B cell (primary cell): ENCODE measurements around the gene PPP1R12B. TPM values are rescaled to one million over a fixed set of nuclear protein-coding genes. Genes with fewer than 3 reads are reported as not detected.
"Not testable (repeated sequence)": the region's sequence is repeated elsewhere in the genome, so short reads cannot be mapped to it uniquely, and the experiment has no call there.

Source experiments
- ATAC-seq: fragments of 200-7000 bp; cut with Tn5 transposase; one replicate; pipeline ENCODE4 v1.10.0; 2021; ENCODE audit warnings: low read depth, mild to moderate bottlenecking, moderate number of reproducible peaks, moderate library complexity
- CTCF ChIA-PET: fragments of 350-600 bp; sonication (Branson Sonifier 250); formaldehyde crosslinking; loops from one replicate; lab custom pipeline; 2021; ENCODE audit warnings: antibody characterized with exemption, inconsistent platforms; lab: Charles Lee
- POLR2A ChIA-PET: fragments of 350-600 bp; sonication (Branson Sonifier 250); formaldehyde crosslinking; loops from one replicate; lab custom pipeline; 2021; ENCODE audit warnings: antibody characterized with exemption; lab: Charles Lee
- DNase-seq: peaks from one replicate; pipeline ENCODE4 v3.0.0; 2013
- H2AFZ ChIP-seq: 2 replicates; pipeline ENCODE4 v1.6.1; 2012; ENCODE audit warnings: mild to moderate bottlenecking, low read depth, low read length; ENCODE audit not compliant: insufficient read depth, poor library complexity, severe bottlenecking
- H3K27ac ChIP-seq, 2 donors: 1 replicate in 1 of 2; 2 replicates in 1 of 2; pipeline ENCODE4 v1.5.1; 2012 to 2013; ENCODE audit warnings: low read length in 2 of 2, mild to moderate bottlenecking in 2 of 2, moderate library complexity in 1 of 2
- H3K27me3 ChIP-seq, 4 experiments: fragments of 200-600 bp in 1 of 4; sonication (generic) in 1 of 4; replicated peaks in 1 of 4; 1 replicate in 2 of 4; 2 replicates in 2 of 4; pipeline versions ENCODE4 v1.6.1 to v1.7.0; 2013 to 2016; ENCODE audit warnings: low read length in 3 of 4, mild to moderate bottlenecking in 2 of 4, mixed read lengths in 1 of 4, moderate library complexity in 1 of 4; ENCODE audit not compliant: insufficient read depth in 4 of 4, control insufficient read depth in 3 of 4; ENCODE audit errors: control extremely low read depth in 1 of 4
- H3K36me3 ChIP-seq, 2 experiments: replicated peaks in 1 of 2; 1 replicate in 1 of 2; 2 replicates in 1 of 2; pipeline versions ENCODE4 v1.6.1 to v1.7.1; 2013; ENCODE audit warnings: low read length in 1 of 2; ENCODE audit not compliant: insufficient read depth in 2 of 2, control insufficient read depth in 1 of 2; ENCODE audit errors: control extremely low read depth in 1 of 2, extremely low read depth in 1 of 2
- H3K4me1 ChIP-seq, 2 donors: fragments of 200-600 bp in 1 of 2; sonication (generic) in 1 of 2; 1 replicate in 1 of 2; 2 replicates in 1 of 2; pipeline versions ENCODE4 v1.5.1 to v1.6.1; 2013 to 2017; ENCODE audit warnings: low read length in 2 of 2; ENCODE audit not compliant: control insufficient read depth in 2 of 2, insufficient read depth in 2 of 2
- H3K4me2 ChIP-seq: replicated peaks from 2 replicates; pipeline ENCODE3; 2012; ENCODE audit warnings: mild to moderate bottlenecking, low read depth, low read length; ENCODE audit not compliant: poor library complexity, severe bottlenecking
- H3K4me3 ChIP-seq, 5 experiments: fragments of 200-600 bp in 1 of 5; sonication (generic) in 1 of 5; 1 replicate in 3 of 5; 2 replicates in 2 of 5; pipeline versions ENCODE4 v1.5.1 to v1.7.0; 2011 to 2016; ENCODE audit warnings: low read length in 4 of 5, mild to moderate bottlenecking in 4 of 5, low read depth in 2 of 5, control low read depth in 1 of 5, moderate library complexity in 1 of 5; ENCODE audit not compliant: insufficient read depth in 1 of 5; ENCODE audit errors: control extremely low read depth in 1 of 5, extremely low read depth in 1 of 5
- H3K79me2 ChIP-seq: fragments of 200-600 bp; sonication (generic); one replicate; pipeline ENCODE4 v1.6.0; 2016; ENCODE audit warnings: low read length; ENCODE audit not compliant: control insufficient read depth, insufficient read depth
- H3K9ac ChIP-seq: fragments of 200-600 bp; sonication (generic); 2 replicates; pipeline ENCODE4 v1.6.1; 2017; ENCODE audit warnings: mild to moderate bottlenecking, low read length, moderate library complexity
- H3K9me3 ChIP-seq, 3 donors: one replicate each; pipeline versions ENCODE4 v1.6.1 to v1.7.1; 2013; ENCODE audit warnings: low read length in 2 of 3; ENCODE audit not compliant: control insufficient read depth in 2 of 3, insufficient read depth in 1 of 3; ENCODE audit errors: control extremely low read depth in 1 of 3
- H4K20me1 ChIP-seq: 2 replicates; pipeline ENCODE4 v1.6.0; 2012; ENCODE audit warnings: mild to moderate bottlenecking, low read length; ENCODE audit not compliant: insufficient read depth, control insufficient read depth, poor library complexity, severe bottlenecking
- H3K27ac Mint-ChIP-seq: one replicate; pipeline ENCODE4 v1.8.0; 2021; ENCODE audit warnings: mixed read lengths
- H3K27me3 Mint-ChIP-seq: one replicate; pipeline ENCODE4 v1.8.0; 2021; ENCODE audit warnings: mixed read lengths
- H3K4me1 Mint-ChIP-seq: one replicate; pipeline ENCODE4 v1.8.0; 2021; ENCODE audit warnings: mixed read lengths
- H3K4me3 Mint-ChIP-seq: one replicate; pipeline ENCODE4 v1.8.0; 2021; ENCODE audit warnings: mixed read lengths
- H3K9me3 Mint-ChIP-seq: one replicate; pipeline ENCODE4 v1.8.0; 2022; ENCODE audit warnings: mixed read lengths; ENCODE audit not compliant: insufficient read depth
- CTCF ChIP-seq: fragments of 200-600 bp; IDR thresholded peaks from one replicate; pipeline ENCODE4 v1.8.0; 2022; ENCODE audit warnings: antibody characterized with exemption, mild to moderate bottlenecking
- EZH2 ChIP-seq: IDR thresholded peaks from 2 replicates; pipeline ENCODE4 v1.6.1; 2012; ENCODE audit warnings: borderline replicate concordance, low read depth, mild to moderate bottlenecking, moderate library complexity, low read length; ENCODE audit not compliant: insufficient read depth, poor library complexity, severe bottlenecking
- WGBS: methylation state at CpG from one replicate; pipeline ENCODE4 v1.1.5; 2013; ENCODE audit warnings: missing lambda C conversion rate; ENCODE audit not compliant: insufficient coverage; 5-methylcytosine and 5-hydroxymethylcytosine counted together
- intact Hi-C: fragments of 100-400 bp; cut with micrococcal nuclease; formaldehyde crosslinking; loops from one replicate; pipeline ENCODE4 v1.10.0; 2022
- polyA plus RNA-seq: library from polyadenylated mRNA; depleted of rRNA; stranded (reverse); fragments of >200 nt; gene quantifications from 2 replicates; pipeline ENCODE4 v1.2.3, GENCODE V29; 2012
- total RNA-seq, 2 donors: library from RNA; stranded (reverse); fragments of 120-200 nt in 1 of 2; gene quantifications; 1 replicate in 1 of 2; 2 replicates in 1 of 2; pipeline versions ENCODE4 v1.2.3 to v1.2.4, GENCODE V29; 2013 to 2022

Gene PPP1R12B
- total and polyA plus RNA-seq, 2 donors (not counting 1 experiment from before 2014, with no cell fraction given): 7.1 to 49.6 TPM

GRCh38 chr1:202462342-202463076, 114.0 kb downstream of the PPP1R12B start:
- H3K9ac ChIP-seq: no peak overlapping the region
- Mint-ChIP-seq H3K4me1 (no peaks in the 10 kb centered on the region), H3K27me3 (no peaks in the 10 kb centered on the region), H3K4me3 (no peak overlapping the region), H3K27ac (no peak overlapping the region), H3K9me3 (no peaks in the 10 kb centered on the region)
- peaks cover 0 to 3% of the 10 kb centered on the region in 2 experiments for H3K36me3 ChIP-seq
- H3K4me2 ChIP-seq: no peak overlapping the region
- ATAC-seq (no peak), DNase-seq (no peak)
- H3K27ac ChIP-seq: no peak overlapping the region
- whole genome bisulfite sequencing: 100% methylated on average over 1 of the region's 3 CpGs
- H3K9me3 ChIP-seq: no peaks in the 10 kb centered on the region
- no peak overlapping the region for H3K4me3 ChIP-seq
- intact Hi-C loops: loop anchor here (10.0 kb wide), 1 partner anchor 542 kb away; the partner anchor contains the start of gene TMEM183A
- H3K27me3 ChIP-seq: no peaks in the 10 kb centered on the region
- H3K79me2 ChIP-seq: no peaks in the 10 kb centered on the region
- no peak overlapping the region for H2AFZ ChIP-seq
- TF ChIP-seq CTCF: no peak
- no peak for TF ChIP-seq EZH2
- H4K20me1 ChIP-seq: no peaks in the 10 kb centered on the region
- ChIA-PET POLR2A (no interaction called here), CTCF (interaction anchor here (0.9 to 5.3 kb wide), 3 partner anchors 108 to 257 kb away, joined by 3 to 25 read pairs (median 4); no protein-coding TSS in a partner anchor)
- no peaks in the 10 kb centered on the region for H3K4me1 ChIP-seq

- H3K27ac ChIP-seq, H3K9me3 Mint-ChIP-seq, H3K36me3 ChIP-seq, H3K27me3 Mint-ChIP-seq, H3K27ac Mint-ChIP-seq, H3K4me1 Mint-ChIP-seq, H3K27me3 ChIP-seq, POLR2A ChIA-PET, H3K4me1 ChIP-seq, H3K79me2 ChIP-seq, H4K20me1 ChIP-seq, H2AFZ ChIP-seq, H3K4me3 ChIP-seq, H3K9ac ChIP-seq, H3K4me2 ChIP-seq, H3K9me3 ChIP-seq, H3K4me3 Mint-ChIP-seq: not testable (repeated sequence)
- CTCF ChIA-PET: interaction anchor here (0.7 to 3.6 kb wide), 18 partner anchors 9 to 535 kb away, joined by 3 to 90 read pairs (median 6); no protein-coding TSS in a partner anchor
- TF ChIP-seq CTCF: peak; percentile 79
- intact Hi-C loops: loop anchor here (1.0 to 10.0 kb wide), 3 partner anchors 107 to 541 kb away; partner anchors contain the start of gene TMEM183A
- DNase-seq (peak; percentile 42), ATAC-seq (peak; percentile 58)
- no CpG with 5 or more reads among the region's 4 CpGs for WGBS
These were observed 115.7 kb downstream of the PPP1R12B start for GRCh38 chr1:202464153-202464742.
